HG02642 (cell line): ENCODE data around the gene MOSPD2.

Experiments used
- ATAC-seq: cut with Tn5 transposase; IDR thresholded peaks from one replicate; pipeline ENCODE4 v1.9.1; 2021; ENCODE audit warnings: mild to moderate bottlenecking; ENCODE audit not compliant: unreplicated experiment, poor library complexity

The MOSPD2 gene

GRCh38 chrX:14872851-14873675 is at the start of gene MOSPD2, which contains the start of gene FANCB:
MOSPD2 (plus strand) TSS chrX:14873421; CDS start chrX:14873529, 108 bp downstream.
FANCB (minus strand) TSS chrX:14873069; CDS start chrX:14865510, 7,559 bp downstream.
- peak; percentile 97 for ATAC-seq

GRCh38 chrX:14825851-14826250 is 47.4 kb upstream of the MOSPD2 start:
- no peak for ATAC-seq

- no peak for ATAC-seq
Measured at GRCh38 chrX:14826319-14826718, 46.9 kb upstream of the MOSPD2 start.

- no peak for ATAC-seq
Measured at GRCh38 chrX:14829643-14830042, 43.6 kb upstream of the MOSPD2 start.

GRCh38 chrX:14832151-14832550 is 41.1 kb upstream of the MOSPD2 start:
- no peak for ATAC-seq

GRCh38 chrX:14832586-14832985 is 40.6 kb upstream of the MOSPD2 start:
- ATAC-seq: no peak

DNA sequence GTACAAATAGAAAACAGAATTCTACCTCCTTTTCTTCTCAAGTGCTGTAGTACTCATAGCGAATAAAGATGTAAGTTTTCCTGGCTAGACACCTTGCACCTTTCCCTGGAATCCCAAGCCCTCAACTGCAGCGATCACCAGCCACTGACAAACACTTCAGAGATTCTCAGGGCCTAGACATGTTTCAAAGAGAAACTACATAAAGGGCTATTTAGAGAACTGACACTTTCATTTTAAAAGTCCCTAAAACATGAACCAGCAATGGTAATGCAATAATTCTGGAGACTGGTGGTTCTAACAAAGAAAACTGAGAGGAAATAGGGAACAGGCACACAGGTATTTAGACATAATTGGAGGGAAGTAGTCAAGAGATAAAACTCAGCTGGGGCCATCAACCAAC is 36.1 kb upstream of the MOSPD2 start:
- ATAC-seq: no peak

- no peak for ATAC-seq
Measured at GRCh38 chrX:14843666-14844065, 29.6 kb upstream of the MOSPD2 start.

DNA sequence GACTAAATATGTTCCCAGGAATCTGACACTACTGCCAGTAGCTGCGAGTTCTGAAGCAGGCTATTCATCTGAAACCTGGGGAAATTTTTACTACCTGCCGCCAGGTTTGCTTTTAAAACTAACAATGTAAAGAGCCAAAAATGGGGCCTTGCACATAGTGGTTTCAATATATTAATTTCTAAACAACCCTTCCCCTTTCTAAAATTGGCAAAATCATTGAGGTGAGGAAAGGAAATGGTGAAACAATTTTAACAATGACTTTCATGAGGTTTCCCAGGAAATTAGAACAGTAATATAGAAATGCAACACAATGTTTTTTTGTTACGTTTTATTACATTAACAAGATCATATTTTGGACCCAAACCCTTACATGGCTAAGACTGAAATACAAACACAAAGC is 21.7 kb upstream of the MOSPD2 start:
- ATAC-seq: no peak

DNA sequence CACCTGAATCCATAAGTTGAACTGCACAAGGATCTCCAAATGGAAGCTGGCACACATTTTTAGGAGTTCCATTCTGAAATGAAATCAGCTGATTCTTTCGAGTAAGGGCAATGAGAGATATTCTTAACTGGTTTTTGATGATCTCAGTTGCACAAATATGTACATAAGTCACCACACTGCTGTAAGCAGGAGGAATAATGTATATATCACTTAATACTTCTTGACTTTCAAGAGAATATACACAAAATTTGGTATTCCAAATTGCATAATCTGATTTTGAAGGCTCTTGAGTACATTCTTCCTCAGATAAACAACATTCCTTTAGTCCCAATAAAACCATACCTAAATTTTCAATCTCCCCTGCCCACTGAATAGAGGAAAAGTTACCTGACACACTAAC is 8.6 kb upstream of the MOSPD2 start:
- ATAC-seq: no peak

DNA sequence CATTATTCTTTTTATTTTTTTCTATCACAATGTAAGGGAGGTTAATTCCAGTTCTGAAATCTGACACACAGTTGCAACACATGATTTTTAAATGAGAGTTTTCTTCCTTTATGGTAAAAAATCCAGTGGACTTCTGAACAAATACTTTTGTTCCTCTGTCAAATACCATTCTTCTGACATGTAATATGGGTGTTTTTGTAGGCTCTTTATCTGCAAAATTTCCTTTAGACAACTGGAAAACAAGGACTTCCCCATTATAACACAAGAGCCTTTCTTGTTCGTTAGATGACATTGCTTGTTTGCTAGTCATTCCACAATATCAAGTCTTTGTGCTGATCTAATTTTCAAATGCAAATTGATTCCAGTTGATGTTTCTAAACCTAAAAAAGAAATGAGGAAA is 8.0 kb upstream of the MOSPD2 start:
- no peak for ATAC-seq

DNA sequence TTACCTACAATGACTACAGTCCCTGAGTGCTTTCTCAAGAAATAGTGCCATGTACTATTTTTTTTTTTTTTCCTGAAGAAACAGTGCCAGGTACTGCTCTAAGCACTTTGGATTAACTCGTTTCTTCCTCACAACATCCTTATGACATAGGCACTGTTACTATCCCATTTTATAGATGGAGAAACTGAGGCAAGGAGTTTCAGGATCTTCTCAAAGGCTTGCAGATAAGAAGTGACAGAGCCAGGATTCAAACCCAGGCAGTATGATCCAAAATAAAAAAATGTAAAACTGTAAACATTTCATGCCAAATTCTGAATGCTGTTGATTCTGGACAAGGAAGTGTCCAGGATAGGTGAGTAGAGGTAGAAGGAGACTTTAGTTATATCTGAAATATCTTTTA is 1.5 kb upstream of the MOSPD2 start:
- ATAC-seq: no peak

DNA sequence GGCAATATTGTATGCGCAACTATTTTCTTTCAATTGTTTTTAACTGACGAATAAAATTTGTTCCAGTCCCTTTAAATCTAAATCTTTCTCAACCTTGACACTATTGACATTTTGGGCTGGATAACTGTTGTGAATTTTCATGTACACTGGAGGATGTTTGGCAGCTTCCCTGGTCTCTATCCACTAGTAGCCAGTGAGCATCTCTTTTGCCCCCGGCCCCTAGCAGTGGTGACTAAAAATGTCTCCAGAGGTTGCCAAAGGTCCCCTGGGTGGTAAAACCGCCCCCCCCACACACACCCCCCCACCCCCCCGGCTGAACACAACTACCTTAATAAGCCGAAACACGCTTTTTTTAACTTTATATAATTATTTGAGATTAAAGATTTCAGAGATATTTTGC is 866 bp upstream of the MOSPD2 start:
- no peak for ATAC-seq

DNA sequence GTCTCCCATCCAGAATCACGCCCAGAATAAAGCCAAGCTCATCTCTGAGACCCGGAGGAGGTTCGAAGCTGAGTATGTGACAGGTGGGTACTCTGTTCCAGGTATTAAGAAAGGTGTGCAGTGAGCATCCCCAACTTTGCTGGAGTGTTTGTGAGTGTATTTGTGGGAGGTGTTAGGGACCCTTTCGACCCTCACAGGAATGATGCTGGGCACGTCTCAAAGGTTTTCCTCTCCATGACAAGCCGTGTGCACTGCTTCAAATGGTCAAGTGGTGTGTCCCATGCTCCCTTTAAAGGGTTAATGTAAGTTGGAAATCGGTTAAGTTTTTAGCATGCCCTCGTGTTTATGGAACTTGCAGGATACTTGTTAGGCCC is 442 bp downstream of the MOSPD2 start:
- ATAC-seq: no peak

- no peak for ATAC-seq
Measured at GRCh38 chrX:14875624-14876023, 2.4 kb downstream of the MOSPD2 start.

DNA sequence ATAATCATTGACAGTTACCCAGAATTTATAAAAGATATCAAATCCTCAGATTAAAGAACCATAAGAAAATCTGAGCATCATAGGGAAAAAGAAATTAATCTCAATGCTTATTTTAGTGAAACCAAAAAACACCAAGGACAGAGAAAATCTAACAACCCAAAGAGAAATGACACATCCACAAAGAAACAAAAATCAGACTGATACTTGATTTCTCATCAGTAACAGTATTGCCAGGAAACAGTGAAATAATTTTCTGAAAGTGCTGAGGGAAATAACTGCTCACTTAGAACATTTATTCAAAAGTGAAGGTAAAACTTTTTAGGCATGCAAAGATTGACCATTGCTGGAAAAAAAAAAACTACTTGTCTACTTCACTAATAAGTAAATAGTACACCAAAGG is 10.6 kb downstream of the MOSPD2 start:
- no peak for ATAC-seq

GRCh38 chrX:14884714-14885113 is 11.5 kb downstream of the MOSPD2 start:
- no peak for ATAC-seq

- no peak for ATAC-seq
Measured at GRCh38 chrX:14886252-14886651, 13.0 kb downstream of the MOSPD2 start.

DNA sequence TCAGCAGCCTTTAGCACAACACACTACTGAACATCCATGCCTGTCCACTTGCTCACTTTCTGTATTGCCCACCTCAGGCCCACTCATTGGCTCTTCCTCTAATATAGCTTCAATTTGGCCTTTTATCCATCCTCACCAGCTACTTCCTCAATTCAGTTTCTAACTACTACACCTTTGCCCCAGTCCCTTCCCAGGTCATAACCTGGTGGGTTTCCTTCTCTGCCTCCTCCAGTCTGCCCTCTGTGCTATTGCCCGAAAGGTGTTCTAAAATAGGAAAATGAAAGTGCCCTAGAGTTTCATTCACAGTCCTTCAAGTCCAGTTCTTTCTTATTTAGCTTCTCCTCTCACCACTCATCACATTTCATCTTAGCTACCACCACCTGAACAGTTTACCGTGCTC is 23.1 kb downstream of the MOSPD2 start:
- ATAC-seq: no peak

DNA sequence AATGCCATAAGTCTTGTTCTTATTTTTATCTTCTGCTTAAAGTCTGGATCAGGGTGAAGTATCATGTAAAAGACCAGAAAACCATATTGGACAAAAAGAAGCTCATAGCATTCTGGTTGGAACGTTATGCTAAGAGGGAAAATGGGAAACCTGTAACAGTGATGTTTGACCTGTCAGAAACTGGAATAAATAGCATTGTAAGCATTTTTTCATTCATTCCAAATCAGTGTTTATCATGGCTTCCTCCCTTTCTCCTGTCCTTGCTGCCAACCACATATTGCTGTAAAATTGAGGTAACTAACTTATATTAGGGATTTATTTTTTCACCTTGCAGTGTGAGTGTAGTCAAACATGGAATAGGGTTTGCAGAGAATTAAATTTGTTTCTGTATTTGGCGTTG is 23.8 kb downstream of the MOSPD2 start:
- ATAC-seq: no peak

DNA sequence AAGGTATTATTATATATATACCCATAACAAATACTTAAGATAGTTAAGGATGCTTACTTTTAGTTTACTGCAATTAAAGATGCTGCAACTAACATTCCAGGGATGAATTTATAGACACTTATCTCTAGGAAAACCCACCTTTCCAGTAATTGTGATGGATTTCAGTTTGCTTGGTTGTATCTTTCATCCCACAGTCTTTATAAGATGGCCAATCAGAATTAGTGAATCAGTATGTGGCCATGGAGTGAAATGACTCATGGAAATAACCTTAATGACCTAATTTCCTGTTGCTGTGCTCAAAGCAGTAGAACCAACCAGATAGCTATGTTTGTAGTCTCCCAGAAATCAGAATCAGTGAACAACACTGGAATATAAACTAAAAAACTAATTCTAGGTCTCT is 26.4 kb downstream of the MOSPD2 start:
- ATAC-seq: no peak

DNA sequence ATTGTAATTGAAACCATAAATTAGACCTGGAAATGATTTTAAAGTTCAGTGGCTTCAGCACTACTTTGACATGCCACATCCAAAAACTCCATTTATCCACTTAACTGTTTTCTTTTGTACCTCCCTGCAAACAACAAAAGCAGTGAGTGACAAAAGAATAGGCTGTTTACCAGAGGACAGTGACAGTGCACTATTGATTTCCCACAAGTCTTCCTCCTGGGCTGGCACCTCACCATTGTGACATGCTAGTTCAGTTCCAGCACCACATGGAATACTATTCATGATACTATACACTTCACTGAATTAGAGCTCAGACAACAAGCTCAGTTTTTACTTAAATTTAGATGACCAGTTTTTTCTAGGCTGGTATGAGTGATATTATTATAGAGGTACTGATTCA is 29.3 kb downstream of the MOSPD2 start:
- ATAC-seq: no peak
